Esophagus muscularis mucosa (tissue), 4 donors: ENCODE measurements around the gene RFTN1. TPM values are rescaled to one million over a fixed set of nuclear protein-coding genes. Genes with fewer than 3 reads are reported as not detected.

Experiments used
- DNase-seq: peaks from one replicate; pipeline ENCODE4 v3.0.0-alpha.2; 2017; ENCODE audit errors: extremely low spot score
- H3K27ac ChIP-seq, 4 donors: fragments of 200-600 bp; sonication (generic); replicated peaks in 1 of 4; 1 replicate in 3 of 4; 2 replicates in 1 of 4; pipeline ENCODE4 v1.5.1; 2016 to 2019; ENCODE audit warnings: mild to moderate bottlenecking in 1 of 4
- H3K27me3 ChIP-seq, 4 donors: fragments of 200-600 bp; sonication (generic); one replicate each; pipeline versions ENCODE4 v1.5.1 to v1.6.0; 2016 to 2019
- H3K36me3 ChIP-seq, 4 donors: fragments of 200-600 bp; sonication (generic); one replicate each; pipeline ENCODE4 v1.5.1; 2016 to 2019
- H3K4me1 ChIP-seq, 4 donors: fragments of 200-600 bp; sonication (generic); one replicate each; pipeline ENCODE4 v1.5.1; 2016 to 2019
- H3K4me3 ChIP-seq, 4 donors: fragments of 200-600 bp; sonication (generic); 1 replicate in 2 of 4; 2 replicates in 2 of 4; pipeline ENCODE4 v1.5.1; 2016 to 2019; ENCODE audit warnings: mild to moderate bottlenecking in 4 of 4, moderate library complexity in 1 of 4
- H3K9me3 ChIP-seq, 4 donors: fragments of 200-600 bp; sonication (generic); 1 replicate in 3 of 4; 2 replicates in 1 of 4; pipeline ENCODE4 v1.5.1; 2016 to 2019
- EP300 ChIP-seq: sonication (generic); formaldehyde crosslinking; IDR thresholded peaks from one replicate; pipeline ENCODE4 v1.6.1; 2017; ENCODE audit warnings: antibody characterized with exemption
- POLR2A ChIP-seq: fragments of 450-650 bp; IDR thresholded peaks from one replicate; pipeline ENCODE4 v1.6.1; 2017; ENCODE audit warnings: antibody characterized with exemption, moderate library complexity, mild to moderate bottlenecking, low read depth
- POLR2AphosphoS5 ChIP-seq, 2 donors: sonication (generic); formaldehyde crosslinking; IDR thresholded peaks; one replicate each; pipeline ENCODE4 v1.6.1; 2017; ENCODE audit warnings: antibody characterized with exemption in 2 of 2
- WGBS: methylation state at CpG from one replicate; pipeline ENCODE4 v1.1.5; 2018; 5-methylcytosine and 5-hydroxymethylcytosine counted together
- intact Hi-C: fragments of 100-400 bp; cut with DNase I; formaldehyde crosslinking; loops from one replicate; pipeline ENCODE4 v1.15.1; 2023
- total RNA-seq, 4 donors: library from RNA; depleted of rRNA; stranded (reverse); fragments of >200 nt; gene quantifications; one replicate each; pipeline versions ENCODE4 v1.1.0 to v1.2.1, GENCODE V29; 2016
- TF ChIP-seq, protein P1 (sequence below), 3 experiments: fragments of 200-600 bp in 2 of 3; fragments of 450-650 bp in 1 of 3; sonication (generic) in 2 of 3; IDR thresholded peaks; one replicate each; pipeline ENCODE4 v1.5.1; 2017 to 2019; ENCODE audit warnings: antibody characterized with exemption in 3 of 3, mild to moderate bottlenecking in 2 of 3, moderate library complexity in 1 of 3

Gene RFTN1
- total RNA-seq, 4 donors from 2014 or later, result 79.7 to 142 (median 104) TPM

DNA sequence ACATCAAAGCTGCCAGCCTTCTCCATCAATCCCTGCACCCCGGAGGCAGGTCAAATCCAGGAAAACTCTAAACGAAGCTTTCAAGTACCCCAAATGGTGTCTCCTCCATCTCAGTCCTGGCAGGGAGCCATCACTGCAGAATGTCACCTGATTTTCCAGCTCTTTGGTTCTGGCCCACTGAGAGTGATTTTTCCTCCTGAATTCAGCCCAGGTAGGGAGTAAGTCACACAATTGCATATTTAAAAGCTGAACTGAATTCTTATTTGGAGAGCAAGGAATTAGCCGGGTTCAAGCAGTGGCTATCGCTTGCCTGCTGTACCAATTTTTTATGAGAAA, 5.3 kb downstream of the RFTN1 start:
- Histone ChIP-seq H3K4me1 (peaks cover 41 to 95% (median 76%) of the 10 kb centered on the region in 4 donors), H3K27me3 (no peaks in the 10 kb centered on the region), H3K9me3 (no peaks in the 10 kb centered on the region), H3K36me3 (peaks cover 0 to 3% (median 0%) of the 10 kb centered on the region in 4 donors), H3K4me3 (peak overlapping the region in 1 of 4 donors; percentile 21), H3K27ac (peak overlapping the region in 1 of 4 donors; percentile 90)
- TF ChIP-seq POLR2AphosphoS5 (IDR thresholded peaks at IDR 0.05) (no peak), POLR2A (no peak), EP300 (no peak)
- TF ChIP-seq, protein P1, sequence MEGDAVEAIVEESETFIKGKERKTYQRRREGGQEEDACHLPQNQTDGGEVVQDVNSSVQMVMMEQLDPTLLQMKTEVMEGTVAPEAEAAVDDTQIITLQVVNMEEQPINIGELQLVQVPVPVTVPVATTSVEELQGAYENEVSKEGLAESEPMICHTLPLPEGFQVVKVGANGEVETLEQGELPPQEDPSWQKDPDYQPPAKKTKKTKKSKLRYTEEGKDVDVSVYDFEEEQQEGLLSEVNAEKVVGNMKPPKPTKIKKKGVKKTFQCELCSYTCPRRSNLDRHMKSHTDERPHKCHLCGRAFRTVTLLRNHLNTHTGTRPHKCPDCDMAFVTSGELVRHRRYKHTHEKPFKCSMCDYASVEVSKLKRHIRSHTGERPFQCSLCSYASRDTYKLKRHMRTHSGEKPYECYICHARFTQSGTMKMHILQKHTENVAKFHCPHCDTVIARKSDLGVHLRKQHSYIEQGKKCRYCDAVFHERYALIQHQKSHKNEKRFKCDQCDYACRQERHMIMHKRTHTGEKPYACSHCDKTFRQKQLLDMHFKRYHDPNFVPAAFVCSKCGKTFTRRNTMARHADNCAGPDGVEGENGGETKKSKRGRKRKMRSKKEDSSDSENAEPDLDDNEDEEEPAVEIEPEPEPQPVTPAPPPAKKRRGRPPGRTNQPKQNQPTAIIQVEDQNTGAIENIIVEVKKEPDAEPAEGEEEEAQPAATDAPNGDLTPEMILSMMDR (IDR thresholded peaks at IDR 0.05), result no peak
- intact Hi-C loops, result no loop called here
- no peak for DNase-seq
- WGBS, result 45% methylated on average over 4 of the region's 4 CpGs

DNA sequence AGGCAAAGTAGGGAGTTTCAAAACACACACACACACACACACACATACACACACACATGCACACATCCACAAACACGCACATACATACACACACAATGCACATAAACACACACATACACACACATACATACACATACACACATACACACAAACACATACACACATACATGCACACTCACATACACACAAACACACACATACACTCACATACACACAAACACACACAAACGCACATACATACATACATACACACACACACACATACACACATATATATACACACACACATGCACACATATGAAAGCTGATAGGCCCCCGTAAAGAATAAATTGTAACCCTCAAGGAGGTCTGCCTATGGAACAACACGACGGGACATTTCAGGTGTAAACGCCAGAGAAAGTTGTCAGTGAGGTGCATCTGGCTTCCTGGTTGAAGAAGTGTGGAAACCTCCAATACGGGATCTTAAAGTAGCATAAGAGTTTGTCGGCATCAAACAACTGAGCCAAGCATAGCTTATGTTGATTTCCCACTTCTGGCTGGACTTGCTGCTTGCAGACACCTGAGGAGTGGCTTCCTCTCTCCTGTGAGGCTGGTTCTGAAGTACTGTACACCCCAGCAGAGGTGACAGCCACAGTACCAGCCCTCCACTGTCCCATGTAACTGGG, 5.8 kb downstream of the RFTN1 start:
- H3K4me3 ChIP-seq, result peak overlapping the region in 1 of 4 donors; percentile 21
- peak overlapping the region in 1 of 4 donors; percentile 90 for H3K27ac ChIP-seq
- peaks cover 46 to 96% (median 81%) of the 10 kb centered on the region in 4 donors for H3K4me1 ChIP-seq
- no peaks in the 10 kb centered on the region for H3K27me3 ChIP-seq
- TF ChIP-seq POLR2A, result no peak
- H3K36me3 ChIP-seq, result peaks cover 0 to 3% (median 0%) of the 10 kb centered on the region in 4 donors
- intact Hi-C loops, result no loop called here
- DNase-seq, result no peak
- WGBS, result 89% methylated on average over 8 of the region's 8 CpGs
- no peaks in the 10 kb centered on the region for H3K9me3 ChIP-seq

DNA sequence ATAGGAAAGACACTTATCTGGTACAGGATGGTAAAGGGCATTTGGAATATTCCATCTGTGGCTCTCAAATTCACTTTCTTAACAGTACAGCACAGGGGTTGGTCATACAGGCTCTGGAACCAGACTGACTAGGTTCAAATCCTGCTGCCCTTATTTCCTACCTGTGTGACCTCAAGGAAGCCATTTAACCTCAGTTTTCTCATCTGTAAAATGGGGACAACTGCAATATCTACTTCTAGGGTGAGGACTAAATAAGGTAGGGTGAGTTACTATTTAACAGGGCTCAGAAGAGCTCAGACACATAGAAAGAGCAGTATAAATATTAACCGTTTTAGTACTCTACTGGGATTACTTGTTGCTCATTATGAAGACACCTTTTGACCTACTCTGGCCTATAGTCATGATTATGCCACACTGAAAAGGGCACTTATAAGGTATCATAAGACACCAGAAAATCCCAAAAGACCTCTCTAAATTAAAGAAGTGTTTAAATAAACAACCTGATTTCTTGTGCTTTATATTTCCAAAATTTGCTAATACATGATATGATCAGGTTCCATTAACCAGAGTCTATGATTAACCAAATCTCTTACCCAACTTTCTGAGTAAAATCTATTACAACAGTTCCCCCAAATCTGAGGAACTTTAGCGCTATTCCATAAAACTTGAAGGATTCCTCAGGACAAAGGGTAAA, 6.5 kb downstream of the RFTN1 start:
- no peak overlapping the region for H3K27ac ChIP-seq
- H3K36me3 ChIP-seq, result peaks cover 0 to 3% (median 0%) of the 10 kb centered on the region in 4 donors
- H3K4me1 ChIP-seq, result peaks cover 49 to 96% (median 85%) of the 10 kb centered on the region in 4 donors
- DNase-seq, result no peak
- 92% methylated on average over 2 of the region's 2 CpGs for WGBS
- H3K9me3 ChIP-seq, result no peaks in the 10 kb centered on the region
- no peaks in the 10 kb centered on the region for H3K27me3 ChIP-seq
- H3K4me3 ChIP-seq, result no peak overlapping the region
- intact Hi-C loops, result no loop called here
- TF ChIP-seq EP300 (no peak), POLR2A (no peak), POLR2AphosphoS5 (IDR thresholded peaks at IDR 0.05) (no peak)
- TF ChIP-seq, protein P1 (IDR thresholded peaks at IDR 0.05), result no peak

DNA sequence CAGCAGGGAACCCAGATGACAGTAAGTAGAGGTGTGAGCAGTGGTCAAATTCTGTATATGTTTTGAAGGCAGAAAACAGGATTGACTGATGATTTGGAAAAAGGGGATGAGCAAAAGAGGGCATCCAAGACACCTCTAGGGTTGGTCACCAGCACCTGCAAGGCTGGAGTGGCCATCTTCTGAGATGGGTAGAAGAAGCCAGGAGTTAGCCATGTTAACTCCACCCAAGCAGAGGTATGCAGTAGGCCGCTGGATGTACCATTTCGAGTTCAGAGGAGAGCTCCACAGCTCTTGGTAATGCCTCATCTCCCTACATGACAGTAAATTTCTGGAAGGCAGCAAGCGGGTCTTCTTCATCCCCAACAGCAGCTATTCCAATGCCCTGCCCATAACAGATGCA, 7.0 kb downstream of the RFTN1 start:
- intact Hi-C loops, result no loop called here
- H3K4me3 ChIP-seq, result no peak overlapping the region
- no peaks in the 10 kb centered on the region for H3K9me3 ChIP-seq
- peaks cover 45 to 94% (median 83%) of the 10 kb centered on the region in 4 donors for H3K4me1 ChIP-seq
- H3K27ac ChIP-seq, result no peak overlapping the region
- DNase-seq, result no peak
- 74% methylated on average over 3 of the region's 3 CpGs for WGBS
- H3K27me3 ChIP-seq, result no peaks in the 10 kb centered on the region
- TF ChIP-seq, protein P1 (IDR thresholded peaks at IDR 0.05), result no peak
- no peak for TF ChIP-seq POLR2AphosphoS5 (IDR thresholded peaks at IDR 0.05)
- peaks cover 0 to 3% (median 0%) of the 10 kb centered on the region in 4 donors for H3K36me3 ChIP-seq

DNA sequence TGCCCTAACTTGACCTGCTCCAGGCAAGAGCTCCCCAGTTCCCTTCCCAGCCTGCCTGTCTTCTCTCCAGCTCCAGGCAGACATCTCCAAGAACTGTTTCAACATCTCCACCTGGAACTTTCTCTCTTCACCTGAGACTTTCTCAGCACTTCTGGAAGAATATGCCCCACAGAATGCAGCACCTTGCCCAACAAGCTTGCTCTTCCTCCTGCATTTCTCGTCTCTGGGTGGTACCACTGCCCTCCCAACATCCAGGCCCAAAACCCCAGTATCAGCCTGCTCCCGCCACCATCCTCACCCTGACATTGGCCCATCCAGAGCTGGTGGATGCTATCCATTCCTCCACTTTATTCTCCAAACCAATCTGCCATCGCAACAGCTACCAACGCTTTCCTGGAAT, 8.8 kb downstream of the RFTN1 start:
- no peak for DNase-seq
- intact Hi-C loops, result no loop called here
- Histone ChIP-seq H3K9me3 (no peaks in the 10 kb centered on the region), H3K4me3 (no peak overlapping the region), H3K4me1 (peaks cover 30 to 87% (median 74%) of the 10 kb centered on the region in 4 donors), H3K27me3 (no peaks in the 10 kb centered on the region), H3K27ac (no peak overlapping the region), H3K36me3 (peaks cover 0 to 8% (median 1%) of the 10 kb centered on the region in 4 donors)
- WGBS, result 90% methylated on average over 4 of the region's 4 CpGs
- TF ChIP-seq POLR2AphosphoS5 (IDR thresholded peaks at IDR 0.05) (no peak), EP300 (no peak), POLR2A (no peak)
- TF ChIP-seq, protein P1 (IDR thresholded peaks at IDR 0.05), result no peak
